ENCODE data around the gene UGDH. TPM values are rescaled to one million over a fixed set of nuclear protein-coding genes. Genes with fewer than 3 reads are reported as not detected.
"Not testable (repeated sequence)": the region's sequence is repeated elsewhere in the genome, so short reads cannot be mapped to it uniquely, and the experiment has no call there.

UGDH gene
- total RNA-seq, 1 donor: 277 TPM

- peaks cover 89% of the 10 kb centered on the region for H3K36me3 ChIP-seq (ENCODE audit: insufficient read depth, low read length)
- no peaks in the 10 kb centered on the region for H3K9me3 ChIP-seq (ENCODE audit: low read depth, low read length)
- H3K4me1 ChIP-seq (ENCODE audit: insufficient read depth, low read length): peaks cover 14% of the 10 kb centered on the region
- peaks cover 9% of the 10 kb centered on the region for H4K20me1 ChIP-seq (ENCODE audit: insufficient read depth, low read length)
- DNase-seq (ENCODE audit: insufficient read length, low spot score, missing footprints): peak; percentile 43
- H2AFZ ChIP-seq (ENCODE audit: low read length): no peak overlapping the region
- H3K4me2 ChIP-seq (ENCODE audit: insufficient read depth, low read length): peak overlapping the region; percentile 30
- no peak for TF ChIP-seq CTCF (IDR thresholded peaks at IDR 0.05; ENCODE audit: extremely low read depth, low read depth, low read length)
- H3K4me3 ChIP-seq (ENCODE audit: insufficient read depth, low read length): no peak overlapping the region
- H3K79me2 ChIP-seq (ENCODE audit: insufficient read depth, low read length): peaks cover 83% of the 10 kb centered on the region
- peak overlapping the region; percentile 87 for H3K27ac ChIP-seq (ENCODE audit: low read depth, low read length)
- no peaks in the 10 kb centered on the region for H3K27me3 ChIP-seq (ENCODE audit: insufficient read depth, low read length)
Observed at GRCh38 chr4:39514888-39515401, 12.3 kb downstream of the UGDH start.

GRCh38 chr4:39514266-39514665, 13.0 kb downstream of the UGDH start:
- not testable (repeated sequence) for H2AFZ ChIP-seq (ENCODE audit: low read length); H3K4me2 ChIP-seq (ENCODE audit: insufficient read depth, low read length); H3K4me3 ChIP-seq (ENCODE audit: insufficient read depth, low read length); DNase-seq (ENCODE audit: insufficient read length, low spot score, missing footprints); H3K9me3 ChIP-seq (ENCODE audit: low read depth, low read length); H3K27me3 ChIP-seq (ENCODE audit: insufficient read depth, low read length); H4K20me1 ChIP-seq (ENCODE audit: insufficient read depth, low read length)
- Histone ChIP-seq H3K36me3 (ENCODE audit: insufficient read depth, low read length) (peaks cover 87% of the 10 kb centered on the region), H3K79me2 (ENCODE audit: insufficient read depth, low read length) (peaks cover 82% of the 10 kb centered on the region), H3K27ac (ENCODE audit: low read depth, low read length) (peak overlapping the region; percentile 87), H3K4me1 (ENCODE audit: insufficient read depth, low read length) (peaks cover 14% of the 10 kb centered on the region)

GRCh38 chr4:39510348-39510929, 16.8 kb downstream of the UGDH start:
- H3K4me1 ChIP-seq (ENCODE audit: insufficient read depth, low read length): peaks cover 8% of the 10 kb centered on the region
- no peaks in the 10 kb centered on the region for H3K9me3 ChIP-seq (ENCODE audit: low read depth, low read length)
- no peak overlapping the region for H3K4me3 ChIP-seq (ENCODE audit: insufficient read depth, low read length)
- no peaks in the 10 kb centered on the region for H4K20me1 ChIP-seq (ENCODE audit: insufficient read depth, low read length)
- H3K27me3 ChIP-seq (ENCODE audit: insufficient read depth, low read length): no peaks in the 10 kb centered on the region
- peaks cover 92% of the 10 kb centered on the region for H3K36me3 ChIP-seq (ENCODE audit: insufficient read depth, low read length)
- peak overlapping the region; percentile 0 for H3K27ac ChIP-seq (ENCODE audit: low read depth, low read length)
- H3K79me2 ChIP-seq (ENCODE audit: insufficient read depth, low read length): peaks cover 54% of the 10 kb centered on the region
- H3K4me2 ChIP-seq (ENCODE audit: insufficient read depth, low read length): no peak overlapping the region
- DNase-seq (ENCODE audit: insufficient read length, low spot score, missing footprints): no peak
- no peak for TF ChIP-seq CTCF (IDR thresholded peaks at IDR 0.05; ENCODE audit: extremely low read depth, low read depth, low read length)
- H2AFZ ChIP-seq (ENCODE audit: low read length): no peak overlapping the region

GRCh38 chr4:39505581-39505980, 21.7 kb downstream of the UGDH start:
- H4K20me1 ChIP-seq (ENCODE audit: insufficient read depth, low read length): no peaks in the 10 kb centered on the region
- DNase-seq (ENCODE audit: insufficient read length, low spot score, missing footprints): no peak
- peak overlapping the region; percentile 46 for H3K27ac ChIP-seq (ENCODE audit: low read depth, low read length)
- no peak overlapping the region for H3K4me2 ChIP-seq (ENCODE audit: insufficient read depth, low read length)
- no peak for TF ChIP-seq CTCF (IDR thresholded peaks at IDR 0.05; ENCODE audit: extremely low read depth, low read depth, low read length)
- no peak overlapping the region for H2AFZ ChIP-seq (ENCODE audit: low read length)
- no peaks in the 10 kb centered on the region for H3K27me3 ChIP-seq (ENCODE audit: insufficient read depth, low read length)
- H3K4me1 ChIP-seq (ENCODE audit: insufficient read depth, low read length): peaks cover 24% of the 10 kb centered on the region
- no peak overlapping the region for H3K4me3 ChIP-seq (ENCODE audit: insufficient read depth, low read length)
- peaks cover 81% of the 10 kb centered on the region for H3K36me3 ChIP-seq (ENCODE audit: insufficient read depth, low read length)
- no peaks in the 10 kb centered on the region for H3K9me3 ChIP-seq (ENCODE audit: low read depth, low read length)
- peaks cover 17% of the 10 kb centered on the region for H3K79me2 ChIP-seq (ENCODE audit: insufficient read depth, low read length)
